K562 (cell line): Measurements from ENCODE around the gene ACLY. TPM values are rescaled to one million over a fixed set of nuclear protein-coding genes. Genes with fewer than 3 reads are reported as not detected.

ENCODE experiments used
- ATAC-seq: fragments of 200-7000 bp; cut with Tn5 transposase; 3 replicates; pipeline ENCODE4 v1.9.1; 2020; ENCODE audit warnings: moderate library complexity
- BruUV-seq: library from RNA; stranded (reverse); fragments of 400-500 nt; replicated peaks from 2 replicates; lab custom pipeline; 2021; lab: Mats Ljungman, UMichigan
- CTCF ChIA-PET: fragments of 300-600 bp; formaldehyde crosslinking; extraction: SDS; loops from one replicate; lab custom pipeline; 2021; ENCODE audit warnings: low intra/inter-chr PET ratio; lab: Yijun Ruan, JAX
- POLR2A ChIA-PET: fragments of 300-600, 350-650 bp; sonication (Branson Sonifier 250); formaldehyde crosslinking; extraction: SDS; loops from one replicate; lab custom pipeline; 2021; ENCODE audit warnings: antibody characterized with exemption, inconsistent platforms; lab: Yijun Ruan, JAX
- DNase-seq, 4 experiments: peaks; one replicate each; pipeline versions ENCODE4 v3.0.0 to v3.0.0-alpha.2; 2011 to 2018; ENCODE audit warnings: low spot score in 3 of 4, mixed read lengths in 3 of 4; ENCODE audit errors: extremely low read depth in 1 of 4
- FAIRE-seq: peaks from 2 replicates; lab custom pipeline; 2011; peaks lifted over from hg19 to GRCh38; lab: Jason Lieb, UNC
- H2AFZ ChIP-seq: 2 replicates; pipeline ENCODE4 v1.6.0; 2011; ENCODE audit warnings: low read depth, low read length, control low read depth, inconsistent platforms
- H3K27ac ChIP-seq: fragments of 200-600 bp; 3 replicates; pipeline ENCODE4 v1.8.0; 2011; ENCODE audit warnings: low read depth, mild to moderate bottlenecking, control low read depth, inconsistent platforms, low read length, moderate library complexity, mixed read lengths; ENCODE audit errors: extremely low read depth
- H3K27me3 ChIP-seq, 2 experiments: fragments of 300-600 bp in 1 of 2; 2 replicates in 1 of 2; 3 replicates in 1 of 2; pipeline versions ENCODE4 v1.6.0 to v1.8.0; 2011; ENCODE audit warnings: inconsistent platforms in 2 of 2, low read length in 2 of 2, mild to moderate bottlenecking in 1 of 2, mixed read lengths in 1 of 2, moderate library complexity in 1 of 2; ENCODE audit not compliant: control insufficient read depth in 2 of 2, insufficient read depth in 2 of 2
- H3K36me3 ChIP-seq: fragments of 300-600 bp; 3 replicates; pipeline ENCODE4 v1.8.0; 2011; ENCODE audit warnings: mild to moderate bottlenecking, low read length, inconsistent platforms; ENCODE audit not compliant: control insufficient read depth, insufficient read depth
- H3K4me1 ChIP-seq, 2 experiments: fragments of 200-600 bp in 1 of 2; replicated peaks in 1 of 2; 2 replicates in 1 of 2; 3 replicates in 1 of 2; pipeline versions ENCODE4 v1.5.1 to v1.8.0; 2011; ENCODE audit warnings: inconsistent platforms in 2 of 2, low read length in 2 of 2, mild to moderate bottlenecking in 1 of 2, mixed read lengths in 1 of 2, moderate library complexity in 1 of 2; ENCODE audit not compliant: control insufficient read depth in 2 of 2, insufficient read depth in 2 of 2
- H3K4me2 ChIP-seq: 2 replicates; pipeline ENCODE4 v1.6.1; 2011; ENCODE audit warnings: low read length, control low read depth, inconsistent platforms, mixed read lengths; ENCODE audit not compliant: insufficient read depth
- H3K4me3 ChIP-seq: fragments of 200-600 bp; sonication (generic), shearing (Covaris generic); 2 replicates; pipeline ENCODE4 v1.5.1; 2016; ENCODE audit warnings: control low read depth, inconsistent platforms
- H3K79me2 ChIP-seq: fragments of 200-600 bp; 3 replicates; pipeline ENCODE4 v1.8.0; 2011; ENCODE audit warnings: low read length, inconsistent platforms; ENCODE audit not compliant: control insufficient read depth, insufficient read depth
- H3K9ac ChIP-seq, 2 experiments: 2 replicates each; pipeline versions ENCODE4 v1.6.0 to v1.6.1; 2011; ENCODE audit warnings: low read depth in 2 of 2, low read length in 2 of 2, control low read depth in 1 of 2, inconsistent platforms in 1 of 2, mild to moderate bottlenecking in 1 of 2, mixed read lengths in 1 of 2; ENCODE audit not compliant: insufficient read depth in 1 of 2
- H3K9me1 ChIP-seq: one replicate; pipeline ENCODE4 v1.6.0; 2011; ENCODE audit warnings: inconsistent platforms, mild to moderate bottlenecking, low read length, moderate library complexity; ENCODE audit not compliant: control insufficient read depth, insufficient read depth
- H3K9me3 ChIP-seq: replicated peaks from 2 replicates; pipeline ENCODE4 v1.5.1; 2011; ENCODE audit warnings: low read depth, low read length, inconsistent platforms; ENCODE audit not compliant: control insufficient read depth, insufficient read depth
- H4K20me1 ChIP-seq: replicated peaks from 2 replicates; pipeline ENCODE4 v1.6.1; 2011; ENCODE audit warnings: low read length, inconsistent platforms, mixed read lengths; ENCODE audit not compliant: control insufficient read depth, insufficient read depth
- HIVEP1 ChIP-seq: fragments of 250-450 bp; sonication (Bioruptor Pico); IDR thresholded peaks from 2 replicates; pipeline ENCODE4 v1.4.0; 2020; ENCODE audit warnings: mild to moderate bottlenecking
- HNRNPK ChIP-seq: fragments of 200-400 bp; formaldehyde crosslinking; IDR thresholded peaks from one replicate; pipeline ENCODE4 v1.6.1; 2018; ENCODE audit warnings: mild to moderate bottlenecking, low read depth, low read length; ENCODE audit not compliant: poor library complexity, severe bottlenecking
- SP1 ChIP-seq: sonication (generic); formaldehyde crosslinking; IDR thresholded peaks from 2 replicates; pipeline ENCODE4 v1.8.1; 2022; ENCODE audit warnings: mild to moderate bottlenecking, missing genetic modification reagents
- TRIM28 ChIP-seq: fragments of 450-650 bp; IDR thresholded peaks from 2 replicates; pipeline ENCODE4 v1.6.1; 2017
- WGBS: fragments of 100-300 bp; shearing (Covaris generic); methylation state at CpG from one replicate; pipeline ENCODE4 v1.1.6; 2016; ENCODE audit warnings: low coverage, mixed read lengths; ENCODE audit not compliant: insufficient coverage; ENCODE audit errors: missing lambda C conversion rate; 5-methylcytosine and 5-hydroxymethylcytosine counted together
- in situ Hi-C: fragments of 300-500 bp; cut with MboI; formaldehyde crosslinking; loops from 4 replicates; pipeline ENCODE4 v1.15.0; 2018; ENCODE audit warnings: inconsistent platforms, mixed read lengths
- intact Hi-C: fragments of 100-400 bp; cut with micrococcal nuclease; formaldehyde crosslinking; loops from 2 replicates; pipeline ENCODE4 v1.14.2; 2022
- polyA plus RNA-seq, 8 experiments: library from polyadenylated mRNA; depleted of rRNA in 4 of 8; stranded (reverse) in 5 of 8; unstranded in 3 of 8; fragments of >200 nt; fragmentation: Nextera tagmentation in 2 of 8; fragmentation: Illumina TruSeq in 1 of 8; extraction: Ambion mirVana in 2 of 8; extraction: Trizol in 1 of 8; gene quantifications; 2 replicates each; pipeline versions ENCODE4 v1.2.1 to v1.2.3, GENCODE V29; 2011 to 2014; ENCODE audit warnings: inconsistent platforms in 1 of 8, missing spikeins in 1 of 8
- total RNA-seq, 7 experiments: library from RNA; depleted of rRNA in 6 of 7; stranded (reverse); fragments of >200 nt in 6 of 7; fragmentation: Illumina TruSeq in 2 of 7; extraction: Trizol in 2 of 7; gene quantifications; 2 replicates each; pipeline versions ENCODE4 v1.2.1 to v1.2.3, GENCODE V29; 2011 to 2021; ENCODE audit warnings: low replicate concordance in 1 of 7
- TF ChIP-seq, protein P1 (sequence below): fragments of 250-450 bp; sonication (Bioruptor Pico); IDR thresholded peaks from 2 replicates; pipeline ENCODE4 v1.6.1; 2021; ENCODE audit warnings: mild to moderate bottlenecking

Gene ACLY
- total and polyA plus RNA-seq, 9 of the 15 experiments (the other 6 are each of a cell fraction or from before 2014, with no cell fraction given) = 42.9 to 280 (median 125) TPM

DNA sequence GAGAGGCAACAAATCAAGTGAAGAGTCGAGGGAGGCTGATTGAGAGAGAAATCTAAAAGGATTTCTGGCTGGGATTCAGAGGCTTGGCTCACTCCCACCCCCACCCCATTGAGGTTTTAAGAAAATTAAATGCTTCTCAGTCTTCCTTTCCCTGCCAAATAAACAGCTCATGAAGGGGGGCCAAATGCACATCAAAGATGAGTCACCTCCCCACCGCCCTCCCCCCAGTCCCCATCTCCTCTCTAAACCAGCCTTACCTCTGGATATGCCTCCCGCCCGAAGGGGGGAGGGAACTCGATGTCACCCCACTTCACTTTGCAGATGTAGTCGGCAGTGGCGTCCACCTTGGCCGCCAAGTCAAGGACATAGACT, 11.6 kb downstream of the ACLY start:
- Histone ChIP-seq H3K27ac (no peak overlapping the region), H3K4me3 (no peak overlapping the region), H3K9me1 (peaks cover 3% of the 10 kb centered on the region), H3K27me3 (no peaks in the 10 kb centered on the region), H3K36me3 (peaks cover 97% of the 10 kb centered on the region), H2AFZ (no peak overlapping the region), H3K4me2 (no peak overlapping the region), H3K4me1 (no peaks in the 10 kb centered on the region; a peak in 1 of 5 replicates), H3K9ac (no peak overlapping the region), H3K79me2 (peaks cover 2% of the 10 kb centered on the region; the same call in 2 of the 3 replicates), H4K20me1 (peaks cover 9% of the 10 kb centered on the region; the same call in 1 of the 2 replicates), H3K9me3 (no peaks in the 10 kb centered on the region)
- ChIA-PET POLR2A (interaction anchor here (2.8 kb wide), 1 partner anchor 9 kb away, joined by 11 read pairs; no protein-coding TSS in a partner anchor), CTCF (no interaction called here)
- intact Hi-C loops = no loop called here
- 93% methylated on average over 7 of the region's 8 CpGs for WGBS
- no peak for TF ChIP-seq HNRNPK
- TF ChIP-seq, protein P1, sequence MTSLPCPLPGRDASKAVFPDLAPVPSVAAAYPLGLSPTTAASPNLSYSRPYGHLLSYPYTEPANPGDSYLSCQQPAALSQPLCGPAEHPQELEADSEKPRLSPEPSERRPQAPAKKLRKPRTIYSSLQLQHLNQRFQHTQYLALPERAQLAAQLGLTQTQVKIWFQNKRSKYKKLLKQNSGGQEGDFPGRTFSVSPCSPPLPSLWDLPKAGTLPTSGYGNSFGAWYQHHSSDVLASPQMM (CRISPR knock-in tag) = no peak
- TF ChIP-seq HIVEP1 (CRISPR knock-in tag) = no peak
- TF ChIP-seq SP1 (CRISPR knock-in tag) = no peak
- TF ChIP-seq TRIM28 = no peak
- in situ Hi-C loops = no loop called here
- ATAC-seq (no peak), DNase-seq (no peak), FAIRE-seq (no peak)
- BruUV-seq = no TSS peak
